ENCODE measurements around the gene DEPP1.

DEPP1 gene

DNA sequence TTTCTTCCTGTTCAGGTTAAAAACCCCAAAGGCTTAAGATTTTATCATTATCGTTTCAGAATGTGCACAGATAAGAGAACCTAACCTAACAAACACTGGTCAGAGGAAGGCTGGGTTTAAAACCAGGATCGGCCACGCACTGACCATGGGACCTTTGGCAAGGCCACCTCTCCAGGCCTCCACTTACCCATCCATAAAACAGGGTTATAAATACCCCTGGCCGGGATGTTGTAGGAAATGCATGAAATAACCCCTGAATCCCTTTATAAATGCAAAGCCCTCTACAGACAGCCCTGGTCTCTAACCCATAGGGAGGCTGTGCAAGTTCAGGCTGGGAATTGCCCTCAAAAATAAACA lies 418 bp downstream of the DEPP1 start:
- DNase-seq: no peak

DNA sequence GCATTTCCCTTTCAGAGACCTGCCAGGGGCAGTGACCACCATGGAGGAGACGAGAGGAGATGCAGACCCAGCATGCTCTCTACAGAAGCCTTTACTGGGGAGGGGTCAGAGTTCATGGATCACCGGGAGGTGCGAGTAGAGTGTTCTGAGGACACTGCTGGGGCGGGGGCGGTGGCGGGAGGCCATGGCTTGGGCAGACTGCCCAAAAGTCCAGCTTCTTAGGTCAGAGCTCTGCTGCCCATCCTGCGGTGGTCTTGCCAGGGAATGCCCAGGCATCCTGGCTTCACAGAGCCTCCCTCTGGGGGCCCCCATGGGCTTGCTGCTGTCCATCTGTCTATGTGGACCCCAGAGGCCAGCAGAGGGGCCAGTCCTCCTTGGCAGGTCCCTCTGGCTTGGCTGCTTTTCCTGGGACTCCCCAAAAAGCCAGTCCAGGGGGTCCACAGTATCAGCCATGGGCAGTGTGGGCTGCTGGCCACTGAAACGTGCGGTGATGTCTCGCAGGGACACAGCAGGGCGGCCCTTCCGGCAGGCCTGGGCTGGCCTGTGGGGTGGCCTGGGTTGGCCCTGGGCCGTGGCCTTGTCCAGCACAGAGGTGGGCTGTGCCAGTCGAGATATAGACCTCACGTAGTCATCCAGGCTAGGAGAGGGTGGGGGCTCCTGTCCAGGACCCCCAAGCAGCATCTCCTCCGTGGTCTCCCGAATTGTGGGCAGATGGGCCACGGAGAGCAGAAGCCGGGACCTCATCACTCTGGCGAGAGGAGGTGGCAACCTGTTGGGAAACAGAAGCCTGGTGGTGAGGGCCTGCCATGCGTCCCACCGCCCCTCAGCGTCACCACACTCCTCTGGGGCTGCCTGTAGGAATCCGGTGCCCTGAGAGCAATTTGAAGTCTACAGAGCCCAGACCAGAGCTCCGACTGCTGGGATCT lies 1.1 kb downstream of the DEPP1 start:
- no peak for DNase-seq

DNA sequence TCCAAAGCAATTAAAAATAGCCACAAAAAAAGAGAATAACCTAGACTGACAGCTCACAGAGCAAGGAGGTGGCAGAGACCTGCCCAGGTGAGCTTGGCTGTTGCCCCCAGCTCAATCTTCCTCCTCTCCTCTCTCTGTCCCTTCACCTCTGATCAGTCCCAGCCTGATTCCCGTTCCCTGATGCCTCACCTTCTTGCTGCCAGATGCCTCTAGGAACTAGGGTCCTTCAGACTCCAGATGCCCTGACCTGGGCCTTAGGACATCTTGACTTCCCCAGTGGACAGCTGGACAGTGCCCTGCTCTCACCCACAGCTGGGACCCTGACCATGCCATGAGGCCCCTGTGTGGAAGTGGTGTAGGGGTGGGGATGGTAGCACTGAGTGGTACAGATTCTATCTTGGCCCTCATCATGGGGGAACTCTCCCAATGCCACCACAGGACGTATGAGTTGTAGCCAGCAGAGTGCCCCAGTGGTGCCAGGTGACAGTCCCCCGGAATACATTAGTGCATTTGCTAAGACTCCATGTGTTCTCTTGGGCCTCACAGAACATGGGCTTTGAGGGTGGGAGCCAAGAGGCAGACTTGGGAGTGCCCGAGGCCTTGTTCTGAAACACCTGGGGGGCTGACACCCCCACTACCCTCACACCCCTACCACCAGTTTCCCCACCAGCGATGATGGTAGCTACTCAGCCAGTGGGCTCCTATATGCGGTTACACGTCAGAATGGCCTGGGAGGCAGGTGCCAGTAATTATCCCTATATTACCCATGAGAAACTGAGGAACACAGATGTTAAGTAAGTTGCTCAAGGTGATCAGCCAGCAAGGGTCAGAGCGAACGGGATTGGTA lies 2.0 kb downstream of the DEPP1 start:
- DNase-seq: no peak

DNA sequence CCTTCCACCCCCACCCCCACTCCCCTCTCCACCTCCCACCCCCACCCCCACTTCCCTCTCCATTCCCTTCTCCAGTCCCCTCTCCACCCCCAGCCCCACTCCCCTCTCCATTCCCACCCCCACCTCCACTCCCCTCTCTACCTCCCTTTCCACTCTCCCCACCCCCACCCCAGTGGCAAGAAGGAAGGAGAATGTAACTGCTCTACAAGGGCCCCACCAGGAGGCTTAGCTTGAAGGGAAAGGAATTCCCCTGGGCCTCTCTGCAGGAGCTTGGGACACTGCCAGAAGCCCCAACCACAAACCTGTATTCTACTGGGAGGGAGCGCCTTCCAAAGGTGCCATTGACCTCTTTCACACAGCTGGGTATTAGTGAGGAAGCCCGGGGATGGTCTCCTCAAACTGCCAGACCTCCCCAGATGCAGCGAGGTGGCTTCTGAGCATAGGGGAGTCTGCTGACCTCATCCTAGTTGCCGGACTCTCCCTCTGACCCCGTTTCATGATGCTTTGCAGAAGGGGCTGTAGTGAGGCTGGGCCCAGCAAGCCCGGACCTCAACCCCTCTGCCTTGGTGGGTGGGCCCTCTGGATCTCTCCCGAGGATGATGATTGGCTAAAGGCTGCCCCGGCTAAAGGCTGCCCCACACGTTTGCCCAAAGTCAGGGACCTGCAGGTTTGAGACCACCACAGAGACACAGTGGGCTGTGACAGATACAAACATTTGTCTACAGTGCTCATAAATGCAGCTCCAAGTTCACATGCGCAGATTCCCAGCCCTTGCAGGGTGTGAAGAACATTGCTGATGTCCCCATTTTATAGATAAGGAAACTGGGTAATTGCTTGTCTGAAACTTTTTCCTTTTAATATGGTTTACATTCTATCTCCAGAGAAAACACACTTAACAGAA lies 2.9 kb downstream of the DEPP1 start:
- DNase-seq: peak; percentile 83

DNA sequence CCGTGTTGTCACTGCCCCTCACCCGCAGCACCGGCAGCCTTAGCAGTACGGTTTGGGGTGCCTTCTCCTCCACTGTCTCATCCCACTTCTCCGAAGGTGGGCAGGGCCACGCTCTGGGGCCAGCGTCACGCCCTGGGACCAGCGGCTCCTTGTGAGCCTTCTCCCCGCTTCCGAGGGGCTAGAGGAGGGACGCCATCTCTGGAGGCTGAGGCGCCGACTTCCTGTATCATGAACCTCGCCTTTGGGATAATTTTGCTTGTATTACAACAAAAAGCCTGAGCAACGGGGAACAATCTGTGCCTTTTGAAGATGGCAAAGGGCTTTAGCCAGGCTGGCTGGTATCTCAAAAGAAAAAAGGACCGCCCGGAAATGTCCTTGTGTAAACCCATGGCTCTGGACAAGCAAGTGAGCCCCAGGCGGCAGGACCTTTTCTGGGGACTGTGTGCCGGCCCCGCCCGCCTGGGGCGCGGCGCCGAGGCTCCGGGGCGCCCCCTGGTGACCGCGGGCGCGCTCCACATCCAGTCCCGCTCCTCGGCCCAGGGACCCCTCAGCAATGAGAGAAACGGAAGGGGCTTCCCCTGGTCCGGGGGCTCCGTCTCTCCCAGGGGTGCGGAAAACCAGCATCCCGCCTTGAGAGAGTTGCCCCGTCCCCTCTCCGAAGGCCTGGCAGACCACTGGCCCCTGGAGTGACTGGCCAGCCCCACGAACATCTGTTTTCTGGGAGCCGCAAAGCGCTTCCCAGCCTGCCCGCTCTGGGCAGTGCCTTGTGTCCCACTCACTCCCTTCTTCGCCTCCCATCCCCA lies 3.8 kb downstream of the DEPP1 start:
- peak; percentile 39 for DNase-seq

DNA sequence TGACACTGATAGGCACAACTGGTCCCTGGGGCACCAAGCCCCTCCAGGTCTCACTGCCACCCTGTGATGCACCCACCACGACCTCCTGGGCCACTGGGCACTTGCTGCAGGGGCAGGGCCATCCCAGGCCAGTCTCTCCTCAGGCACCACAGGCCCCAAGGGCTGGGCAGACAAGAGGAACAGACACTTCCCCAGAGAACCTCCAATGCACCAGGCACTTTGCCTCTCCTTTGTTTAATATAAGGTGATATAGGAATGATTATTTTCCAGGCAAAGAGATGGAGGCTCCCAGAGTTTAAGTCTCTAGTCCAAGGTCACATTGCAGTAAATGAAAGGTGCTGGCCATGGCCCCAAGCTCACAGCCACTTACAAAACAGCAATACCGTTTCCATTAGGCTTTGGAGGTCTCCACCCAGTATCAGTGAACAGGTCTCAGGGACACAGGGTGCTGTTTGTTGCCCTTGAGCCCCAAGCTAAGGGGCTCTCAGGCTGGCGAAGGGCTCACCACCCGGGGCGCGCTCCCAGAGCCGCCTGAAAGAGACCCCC lies 4.5 kb downstream of the DEPP1 start:
- no peak for DNase-seq

DNA sequence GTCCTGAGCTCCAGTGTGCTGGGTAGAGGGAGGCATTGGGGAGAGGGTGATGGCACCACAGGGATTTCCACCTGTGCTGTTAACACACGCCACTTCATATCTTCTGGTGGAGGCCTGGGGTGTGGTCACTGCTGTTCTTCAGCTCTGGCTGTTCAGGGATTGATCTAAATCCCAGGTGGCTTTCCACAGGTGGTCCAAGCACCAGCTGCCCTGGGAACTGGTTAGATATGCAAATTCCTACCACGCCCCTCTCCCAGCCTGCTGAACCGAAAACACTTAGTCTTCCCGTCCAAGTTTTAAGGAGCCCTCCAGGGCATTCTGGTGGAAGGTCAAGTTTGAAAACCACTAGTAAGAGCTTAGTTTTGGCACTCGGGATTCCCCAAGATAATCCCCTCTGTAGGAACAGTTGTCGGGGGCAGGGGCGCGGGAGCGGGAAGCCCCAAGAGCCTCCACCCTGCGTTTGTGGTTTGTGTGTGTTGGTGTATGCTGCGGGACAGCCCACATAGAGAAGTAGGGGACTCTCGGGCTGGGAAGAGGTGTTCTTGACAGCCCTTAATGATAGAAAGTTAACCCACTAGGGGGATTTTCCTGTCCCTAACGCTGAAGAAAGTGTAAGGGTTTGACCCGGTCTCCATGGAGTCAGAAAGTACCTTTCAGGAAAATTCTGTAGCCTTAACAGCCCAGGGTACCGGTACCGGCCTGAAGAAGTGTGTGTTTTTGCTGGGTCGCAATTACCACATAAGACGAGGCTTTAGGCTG lies 5.1 kb downstream of the DEPP1 start:
- no peak for DNase-seq

DNA sequence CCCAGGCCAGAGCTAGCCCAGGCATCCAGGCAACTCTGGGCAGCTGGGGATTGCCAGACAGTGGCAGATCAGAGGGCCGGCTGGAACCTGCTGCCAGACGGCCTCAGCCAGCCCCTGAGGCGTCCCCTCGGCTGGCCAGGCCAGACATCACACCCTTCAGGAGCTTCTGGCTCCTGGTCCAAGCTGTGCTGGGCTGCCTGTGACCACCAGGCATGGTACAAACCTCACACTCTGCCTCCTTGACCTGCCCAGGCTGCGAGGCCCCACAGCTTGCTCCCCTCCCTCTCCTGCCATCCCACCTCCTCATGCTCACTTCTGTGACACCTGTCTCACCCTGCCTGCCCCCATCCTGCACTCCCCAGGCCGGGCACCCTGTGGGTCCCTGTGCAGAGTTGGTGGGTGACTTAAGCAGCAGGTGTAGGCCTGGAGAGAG lies 5.7 kb downstream of the DEPP1 start:
- DNase-seq: no peak

DNA sequence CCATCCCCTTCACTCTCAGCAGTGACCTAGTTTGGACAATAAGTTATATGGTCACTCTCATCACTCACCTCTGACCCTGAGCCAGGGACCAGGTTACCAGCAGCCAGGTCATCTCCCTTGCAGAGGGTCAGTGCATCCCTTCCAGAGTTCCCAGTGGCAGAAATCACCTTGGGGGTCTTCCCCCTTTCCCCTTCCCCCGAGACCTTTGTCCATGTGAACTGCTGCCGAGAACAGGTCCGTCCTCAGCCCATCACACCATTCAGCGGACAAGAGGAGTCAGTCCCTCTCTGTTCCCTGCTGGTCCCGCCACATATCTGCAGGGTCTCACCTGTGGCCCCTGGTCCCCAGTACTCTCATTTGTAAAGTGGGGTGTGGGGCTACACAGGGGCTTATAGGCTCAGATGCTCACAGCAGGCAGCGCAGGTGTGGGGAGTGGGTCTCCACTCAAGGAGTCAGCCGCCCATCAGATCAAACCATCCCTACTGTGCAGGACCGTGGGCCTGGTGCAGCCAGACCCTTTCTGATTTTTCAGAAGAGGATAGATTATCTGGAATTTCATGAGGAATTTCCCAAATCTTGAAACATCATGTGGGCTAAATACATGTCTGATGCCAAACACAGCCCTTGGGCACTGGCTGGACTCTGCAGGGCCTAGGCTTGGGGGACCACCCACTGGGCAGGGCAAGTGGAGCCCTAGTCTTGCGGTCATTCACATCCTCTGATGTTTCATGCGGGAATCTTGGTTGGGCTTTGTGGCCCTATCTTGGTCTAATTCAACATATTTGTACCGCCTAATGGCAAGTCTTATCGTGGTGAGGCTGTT lies 6.5 kb downstream of the DEPP1 start:
- no peak for DNase-seq

DNA sequence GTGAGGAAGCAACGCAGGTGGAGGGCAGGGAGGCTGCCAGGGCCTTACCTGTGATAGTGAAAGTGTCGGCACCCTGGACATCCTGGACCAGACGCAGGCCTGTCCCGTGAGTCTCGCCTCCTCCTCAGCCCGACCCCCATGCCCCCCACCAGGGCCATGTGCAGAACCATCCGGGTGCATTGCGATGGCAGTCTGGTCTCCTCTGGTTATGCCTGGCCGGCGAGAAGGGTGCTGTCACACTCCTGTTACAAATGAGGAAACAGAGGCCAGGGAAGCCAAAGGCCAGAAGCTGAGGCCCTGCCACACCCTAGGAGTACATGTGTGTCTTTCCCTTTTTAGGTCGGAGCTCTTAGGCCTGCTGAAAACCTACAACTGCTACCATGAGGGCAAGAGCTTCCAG lies 7.2 kb downstream of the DEPP1 start:
- DNase-seq: no peak

DNA sequence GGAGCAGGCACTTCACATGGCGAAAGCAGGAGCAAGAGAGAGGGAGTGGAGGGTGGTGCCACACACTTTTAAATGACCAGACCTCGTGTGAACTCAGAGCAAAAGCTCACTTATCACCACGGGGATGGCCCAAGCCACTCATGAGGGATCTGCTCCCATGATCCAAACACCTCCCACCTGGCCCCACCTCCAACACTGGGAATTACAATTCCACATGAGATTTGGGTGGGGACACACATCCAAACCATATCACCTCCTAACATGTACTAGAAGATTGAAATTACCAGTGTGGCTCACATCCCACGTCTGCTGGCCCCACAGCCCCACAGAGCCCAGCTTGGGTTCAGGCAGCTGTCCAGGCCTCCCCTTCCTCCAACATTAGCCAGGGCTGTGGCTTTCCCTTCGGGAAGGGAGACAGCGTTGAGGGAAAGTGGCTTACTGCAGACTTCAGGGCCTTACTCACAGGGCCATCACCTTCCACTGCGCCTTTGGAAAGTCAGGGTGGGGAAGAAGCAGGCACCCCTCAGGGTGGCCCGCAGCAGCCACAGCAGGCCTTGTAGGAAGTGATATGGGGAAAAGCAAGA lies 7.7 kb downstream of the DEPP1 start:
- no peak for DNase-seq

DNA sequence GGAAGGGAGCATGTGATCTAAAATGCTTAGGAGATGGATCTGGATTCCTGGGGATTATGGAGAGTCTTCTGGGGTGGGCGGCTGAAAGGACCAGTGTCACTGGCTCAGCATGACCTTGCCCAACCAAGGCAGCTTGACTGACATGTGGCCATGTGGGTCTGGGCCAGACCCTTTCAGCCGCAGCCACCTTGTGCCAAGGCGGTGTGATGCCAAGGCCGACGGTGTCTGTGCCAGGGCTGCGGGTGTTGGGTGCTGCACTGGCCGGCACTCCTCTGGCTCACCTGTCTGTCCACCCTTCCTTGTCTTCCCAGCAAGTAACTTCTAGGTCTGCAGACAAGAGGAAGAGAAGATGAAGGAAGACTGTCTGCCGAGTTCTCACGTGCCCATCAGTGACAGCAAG lies 8.8 kb downstream of the DEPP1 start:
- DNase-seq: no peak

DNA sequence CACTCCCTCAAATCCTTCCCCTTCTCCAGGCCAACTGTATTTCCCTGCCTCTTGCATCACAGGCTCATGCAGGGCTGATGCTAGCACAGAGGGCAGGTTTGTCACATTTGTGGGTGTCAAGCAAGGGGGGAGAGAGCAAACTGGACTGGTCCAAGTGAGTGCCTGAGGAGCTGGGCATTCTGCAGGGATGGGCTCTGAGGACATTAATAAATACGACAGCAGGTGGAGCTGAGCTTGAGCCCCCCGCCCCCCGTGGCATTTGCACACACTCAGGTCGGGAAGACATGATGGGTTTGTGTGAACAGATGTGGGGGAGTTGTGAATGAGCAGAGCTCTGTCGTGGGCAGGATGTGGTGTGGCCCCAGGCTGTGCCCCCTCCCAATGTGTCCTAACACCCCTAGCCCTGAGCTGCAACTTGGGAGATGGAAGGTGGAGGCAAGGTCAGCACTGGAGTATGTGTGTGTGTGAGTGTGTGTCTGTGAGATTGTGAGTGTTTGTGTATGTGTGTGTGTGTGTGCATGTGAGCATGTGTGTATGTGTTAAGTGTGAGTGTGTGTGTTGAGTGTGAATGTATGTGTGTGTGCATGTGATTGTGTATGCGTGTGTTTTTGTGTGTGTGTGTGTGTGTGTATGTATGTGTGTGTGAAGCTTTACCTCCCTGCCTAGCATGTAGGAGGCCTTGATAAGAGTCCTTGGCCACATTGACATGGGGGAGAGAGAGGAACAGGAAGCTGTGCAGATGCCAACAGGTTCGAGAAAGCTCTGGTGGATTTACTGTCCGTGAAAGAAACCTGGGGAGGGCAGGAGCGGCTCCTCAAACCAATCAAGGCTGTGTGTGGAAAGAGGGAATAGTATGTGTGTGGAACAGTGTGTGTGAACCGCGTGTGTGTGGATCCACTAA lies 9.9 kb downstream of the DEPP1 start:
- DNase-seq: no peak

DNA sequence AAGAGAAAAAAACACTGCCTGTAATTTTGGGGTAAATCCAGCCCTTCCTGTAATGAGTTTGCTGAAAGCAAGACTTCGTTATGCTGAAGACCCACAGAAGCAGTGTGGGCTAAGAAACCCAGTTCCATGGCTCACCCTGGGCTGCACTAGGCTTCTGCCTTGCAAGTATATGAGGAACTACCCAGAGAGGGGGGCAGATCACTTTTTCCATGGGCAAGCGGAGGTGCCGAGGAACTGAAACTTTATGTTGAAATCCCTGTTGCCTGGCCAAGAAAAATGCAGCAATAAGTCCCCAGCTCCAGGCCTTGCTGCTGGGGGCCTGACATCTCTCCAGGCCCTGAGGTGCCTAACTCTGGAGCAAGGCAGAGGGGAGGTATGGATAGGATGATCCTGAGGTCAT lies 10.5 kb downstream of the DEPP1 start:
- no peak for DNase-seq

DNA sequence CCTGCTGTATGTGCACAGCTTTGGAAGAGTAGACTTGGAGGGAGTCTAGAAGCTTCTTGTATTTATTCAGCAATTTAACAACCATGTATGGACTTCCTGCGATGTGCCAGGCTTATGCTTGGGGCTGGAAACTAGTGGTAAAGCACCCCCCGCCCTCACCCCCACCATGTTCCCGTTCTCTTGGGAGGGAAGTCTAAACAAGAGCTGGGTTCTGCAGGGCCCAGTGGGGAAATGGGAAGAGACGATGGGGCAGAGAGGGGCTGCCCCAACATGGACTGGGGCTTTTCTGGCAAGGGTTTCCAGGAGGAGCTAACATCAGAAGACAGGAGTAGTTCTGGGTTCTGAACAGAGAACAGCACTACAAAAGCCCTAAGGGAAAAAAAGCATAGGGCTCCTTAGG lies 11.0 kb downstream of the DEPP1 start:
- no peak for DNase-seq

DNA sequence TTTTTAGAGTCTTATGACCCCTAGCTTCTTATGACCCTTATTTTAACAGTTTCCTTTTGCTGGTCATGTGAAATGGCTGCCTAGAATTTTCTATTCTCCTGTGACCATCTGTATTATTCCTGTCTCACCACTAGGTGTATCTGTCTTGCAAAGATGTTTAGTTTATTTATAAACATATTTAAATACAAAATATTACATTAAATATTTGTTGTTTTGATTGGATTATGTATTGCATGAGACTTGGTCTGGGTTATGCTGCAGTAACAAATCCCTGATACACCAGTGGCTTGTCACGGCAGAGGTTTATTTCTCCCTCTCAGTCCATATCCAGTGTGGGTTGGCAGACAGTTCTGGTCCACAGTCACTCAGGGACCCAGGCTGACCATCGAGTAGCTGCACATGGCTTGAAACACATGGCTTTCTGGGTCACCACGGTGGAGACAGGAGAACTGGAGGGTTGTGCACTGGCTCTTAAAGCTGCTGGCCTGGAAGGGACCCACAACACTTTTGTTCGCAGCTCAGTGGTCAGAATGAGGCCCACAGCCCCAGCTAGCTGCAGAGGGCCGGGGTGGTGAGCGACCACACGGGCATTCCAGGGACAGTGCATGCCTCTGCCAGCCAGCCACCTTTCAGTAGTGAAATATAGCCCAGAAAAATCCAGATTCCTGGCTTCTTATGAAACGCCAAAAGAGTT lies 11.6 kb downstream of the DEPP1 start:
- DNase-seq: no peak

DNA sequence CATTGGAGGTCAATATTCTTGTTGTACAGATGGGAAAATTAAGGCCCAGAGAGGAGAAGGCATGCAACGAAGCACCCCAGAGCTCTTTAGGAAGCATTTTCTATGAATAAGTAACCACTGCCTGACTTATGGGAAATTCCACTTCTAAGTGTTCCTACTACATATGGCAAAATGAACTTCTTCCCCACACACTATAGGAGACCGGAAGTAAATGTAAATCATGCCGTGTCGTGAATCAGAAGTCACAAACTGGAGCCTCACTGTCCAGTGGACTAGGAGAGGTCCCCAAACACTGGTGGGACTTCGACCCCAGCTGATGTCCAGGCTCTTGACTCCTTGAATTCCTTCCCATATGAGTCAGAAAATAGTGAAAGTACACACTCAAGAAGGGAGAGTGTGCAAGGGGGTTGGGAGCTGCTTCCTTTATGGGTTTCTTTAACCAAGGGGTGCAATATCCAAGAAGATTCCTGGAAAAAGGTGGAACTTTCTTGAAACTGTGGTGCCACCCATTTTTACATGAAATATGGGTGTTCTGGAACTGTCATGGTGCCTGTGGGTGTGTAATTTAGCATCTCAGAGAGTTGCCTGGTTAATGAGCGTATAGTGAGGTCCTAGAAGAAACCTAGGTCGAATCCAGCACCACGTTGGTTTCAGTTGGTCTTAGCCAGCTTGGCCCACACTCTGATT lies 12.3 kb downstream of the DEPP1 start:
- DNase-seq: no peak
